Transverse colon (tissue), 4 donors: Measurements from ENCODE around the gene UNC80.

Source experiments
- EP300 ChIP-seq: sonication (generic); formaldehyde crosslinking; IDR thresholded peaks from one replicate; pipeline ENCODE4 v1.6.1; 2017; ENCODE audit warnings: antibody characterized with exemption, low read depth
- POLR2A ChIP-seq: fragments of 450-650 bp; IDR thresholded peaks from one replicate; pipeline ENCODE4 v1.6.1; 2016; ENCODE audit warnings: antibody characterized with exemption, mild to moderate bottlenecking, moderate library complexity
- POLR2AphosphoS5 ChIP-seq, 3 donors: sonication (generic); formaldehyde crosslinking; IDR thresholded peaks; one replicate each; pipeline ENCODE4 v1.6.1; 2016; ENCODE audit warnings: antibody characterized with exemption in 3 of 3
- TF ChIP-seq, protein P1 (sequence below), 5 experiments: fragments of 200-600 bp in 3 of 5; fragments of 450-650 bp in 2 of 5; sonication (generic) in 3 of 5; IDR thresholded peaks; 1 replicate in 2 of 5; 2 replicates in 3 of 5; pipeline ENCODE4 v1.5.1; 2016 to 2017; ENCODE audit warnings: antibody characterized with exemption in 5 of 5, inconsistent platforms in 3 of 5, mild to moderate bottlenecking in 2 of 5, moderate library complexity in 1 of 5

DNA sequence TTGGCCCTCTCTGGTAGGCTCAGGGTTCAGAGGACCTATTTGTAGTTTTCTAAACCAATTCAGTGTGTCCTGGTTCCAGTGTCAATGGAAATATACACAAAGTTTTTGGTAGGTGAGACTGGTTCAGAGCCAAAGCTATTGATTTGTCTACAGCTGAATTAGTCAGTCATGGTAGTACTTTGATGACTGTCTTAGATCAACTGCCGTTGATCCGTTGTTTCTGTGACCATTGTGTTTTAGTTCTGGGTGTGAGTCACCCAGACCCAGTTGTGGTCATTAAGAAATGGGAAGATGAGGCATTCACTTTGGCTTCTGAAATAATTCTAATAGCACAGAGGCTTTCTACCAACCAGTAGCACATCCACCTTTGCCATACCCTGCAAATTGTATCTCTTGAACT, 214.8 kb downstream of the UNC80 start:
- TF ChIP-seq, protein P1, sequence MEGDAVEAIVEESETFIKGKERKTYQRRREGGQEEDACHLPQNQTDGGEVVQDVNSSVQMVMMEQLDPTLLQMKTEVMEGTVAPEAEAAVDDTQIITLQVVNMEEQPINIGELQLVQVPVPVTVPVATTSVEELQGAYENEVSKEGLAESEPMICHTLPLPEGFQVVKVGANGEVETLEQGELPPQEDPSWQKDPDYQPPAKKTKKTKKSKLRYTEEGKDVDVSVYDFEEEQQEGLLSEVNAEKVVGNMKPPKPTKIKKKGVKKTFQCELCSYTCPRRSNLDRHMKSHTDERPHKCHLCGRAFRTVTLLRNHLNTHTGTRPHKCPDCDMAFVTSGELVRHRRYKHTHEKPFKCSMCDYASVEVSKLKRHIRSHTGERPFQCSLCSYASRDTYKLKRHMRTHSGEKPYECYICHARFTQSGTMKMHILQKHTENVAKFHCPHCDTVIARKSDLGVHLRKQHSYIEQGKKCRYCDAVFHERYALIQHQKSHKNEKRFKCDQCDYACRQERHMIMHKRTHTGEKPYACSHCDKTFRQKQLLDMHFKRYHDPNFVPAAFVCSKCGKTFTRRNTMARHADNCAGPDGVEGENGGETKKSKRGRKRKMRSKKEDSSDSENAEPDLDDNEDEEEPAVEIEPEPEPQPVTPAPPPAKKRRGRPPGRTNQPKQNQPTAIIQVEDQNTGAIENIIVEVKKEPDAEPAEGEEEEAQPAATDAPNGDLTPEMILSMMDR (IDR thresholded peaks at IDR 0.05), result no peak
- no peak for TF ChIP-seq POLR2A
- no peak for TF ChIP-seq POLR2AphosphoS5 (IDR thresholded peaks at IDR 0.05)
- no peak for TF ChIP-seq EP300
